Activated T-cell treated with anti-CD3 and anti-CD28 coated beads for 1 hour (primary cell): ENCODE results near the gene DGCR2.

Source experiments
- DNase-seq: peaks from one replicate; pipeline ENCODE4 v3.0.0-alpha.2; 2020; ENCODE audit warnings: low read depth

The DGCR2 gene

DNA sequence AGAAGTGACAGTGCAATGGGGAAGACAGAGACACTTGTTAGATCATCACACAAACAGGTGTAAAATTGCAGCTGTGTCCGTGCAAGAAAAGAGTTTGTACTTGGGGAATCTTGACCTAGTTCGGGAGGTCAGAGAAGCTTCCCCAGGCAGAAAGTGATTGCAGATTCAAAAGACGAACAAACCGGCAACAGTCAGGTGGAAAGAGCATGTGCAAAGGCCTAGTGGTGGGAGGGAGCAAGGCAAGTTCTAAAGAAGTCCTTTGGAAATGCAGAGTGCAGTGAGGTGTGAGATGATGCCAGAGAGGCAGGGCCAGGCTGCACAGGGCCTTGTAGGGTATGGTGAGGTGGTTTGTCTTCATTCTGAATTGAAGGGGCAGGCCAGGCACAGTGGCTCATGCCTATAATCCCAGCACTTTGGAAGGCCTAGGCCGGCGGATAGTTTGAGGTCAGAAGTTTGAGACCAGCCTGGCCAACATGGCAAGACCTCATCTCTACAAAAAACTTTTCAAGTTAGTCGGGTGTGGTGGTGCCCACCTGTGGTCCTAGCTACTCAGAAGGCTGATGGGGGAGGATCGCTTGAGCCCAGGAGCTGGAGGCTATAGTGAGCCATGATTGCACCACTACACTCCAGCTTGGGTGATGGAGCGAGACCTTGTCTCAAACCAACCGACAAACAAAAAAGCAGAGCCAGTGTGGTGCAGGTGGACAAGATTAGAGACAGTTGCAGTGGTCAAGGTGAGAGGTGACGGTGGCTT, 24.2 kb upstream of the DGCR2 start:
- no peak for DNase-seq

DNA sequence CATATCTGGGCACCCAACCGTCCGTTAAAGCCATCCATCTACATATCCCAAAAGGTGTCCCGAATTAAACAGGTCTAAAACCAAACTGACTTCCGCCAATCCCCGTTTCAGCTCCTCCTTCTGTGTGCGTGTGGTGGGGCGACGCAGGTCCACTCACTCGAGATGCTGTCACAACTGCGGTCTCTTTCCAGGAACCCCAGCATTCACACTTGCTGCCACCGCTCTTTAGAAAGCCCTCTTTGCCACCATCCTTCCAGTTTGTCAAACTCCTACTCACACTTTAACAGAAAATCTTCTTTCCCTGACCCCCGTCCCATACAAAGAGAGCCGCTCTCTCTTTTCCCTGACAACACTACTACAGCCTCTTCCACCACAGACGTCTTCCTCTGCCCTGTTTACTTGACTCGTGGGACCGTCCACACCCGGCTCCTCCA, 21.8 kb upstream of the DGCR2 start:
- no peak for DNase-seq

- no peak for DNase-seq
Observed at GRCh38 chr22:19143212-19143611, 21.0 kb upstream of the DGCR2 start.

- no peak for DNase-seq
Observed at GRCh38 chr22:19142394-19142793, 20.2 kb upstream of the DGCR2 start.

DNA sequence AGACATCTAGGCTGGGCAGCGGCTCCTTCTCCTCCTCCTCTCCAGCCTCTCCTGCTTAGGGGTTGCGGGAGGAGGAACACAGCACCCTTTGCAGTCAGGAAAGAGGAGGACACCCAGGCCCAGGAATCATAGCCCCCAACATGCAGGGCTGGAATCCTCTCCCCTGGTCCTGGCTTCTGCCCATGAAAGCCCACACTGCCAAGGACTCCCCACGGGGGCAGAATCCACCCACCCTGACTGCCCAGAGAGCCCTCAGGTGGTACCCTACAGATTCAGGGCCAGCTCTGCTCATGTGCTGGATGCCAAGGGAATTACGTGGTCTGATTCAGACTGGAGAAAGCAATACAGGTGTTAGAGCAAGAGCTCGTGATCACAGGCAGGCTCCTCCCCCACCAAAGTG, 17.8 kb upstream of the DGCR2 start:
- DNase-seq: no peak

DNA sequence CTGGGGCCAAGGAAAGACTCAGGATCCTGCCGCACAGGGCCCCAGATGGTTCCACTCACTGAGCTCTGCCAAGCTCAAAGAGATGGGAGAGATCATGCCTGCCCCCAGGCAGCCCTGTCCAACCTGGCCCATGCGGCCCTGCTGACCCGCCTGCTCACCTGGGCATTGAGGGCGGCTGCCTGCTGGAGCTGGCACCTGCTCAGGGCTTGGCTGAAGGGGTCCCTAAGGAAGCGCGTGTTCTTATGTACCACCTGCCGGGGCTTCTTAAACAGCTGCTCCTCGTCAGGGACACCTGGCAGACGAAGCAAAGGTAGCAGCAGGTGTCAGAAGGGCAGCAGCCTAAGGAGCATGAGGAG, 16.8 kb upstream of the DGCR2 start:
- DNase-seq: no peak

DNA sequence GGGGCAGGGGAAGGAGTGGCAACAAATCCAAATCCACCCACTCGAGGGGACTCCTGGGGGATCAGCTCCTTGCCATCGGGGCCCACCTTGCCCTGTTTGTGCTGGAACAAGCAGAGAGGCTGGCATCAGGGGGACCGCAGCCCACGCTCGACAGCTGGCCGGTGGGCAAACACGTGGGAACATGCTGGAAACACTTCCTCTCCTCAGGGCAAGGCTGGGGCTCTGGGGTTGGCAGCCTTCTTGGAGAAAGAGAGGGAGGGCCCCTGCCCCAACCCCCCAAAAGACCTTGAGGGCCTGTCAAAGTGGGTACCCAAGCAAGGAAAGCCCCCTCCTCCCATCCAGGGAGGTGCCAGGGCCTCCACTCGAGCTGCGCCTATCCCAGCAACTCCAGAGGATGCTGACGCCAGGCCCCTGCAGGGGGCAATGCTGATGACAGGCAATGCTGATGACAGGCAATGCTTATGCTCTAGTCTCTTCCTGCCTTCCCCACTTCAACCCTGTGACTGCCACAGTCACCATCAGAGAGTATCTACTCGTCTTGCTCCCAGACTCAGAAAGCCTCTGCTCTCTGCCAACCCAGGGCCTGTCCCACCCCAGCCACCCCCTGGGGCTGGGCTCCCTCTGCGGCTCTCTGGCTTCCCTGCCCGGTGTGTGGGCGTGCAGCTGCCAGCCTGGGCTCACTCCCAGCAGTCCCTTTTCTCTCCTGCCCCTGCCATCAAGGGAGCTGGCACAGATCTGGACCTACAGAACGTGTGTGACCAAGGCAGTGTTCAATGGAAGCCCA, 16.2 kb upstream of the DGCR2 start:
- DNase-seq: no peak

DNA sequence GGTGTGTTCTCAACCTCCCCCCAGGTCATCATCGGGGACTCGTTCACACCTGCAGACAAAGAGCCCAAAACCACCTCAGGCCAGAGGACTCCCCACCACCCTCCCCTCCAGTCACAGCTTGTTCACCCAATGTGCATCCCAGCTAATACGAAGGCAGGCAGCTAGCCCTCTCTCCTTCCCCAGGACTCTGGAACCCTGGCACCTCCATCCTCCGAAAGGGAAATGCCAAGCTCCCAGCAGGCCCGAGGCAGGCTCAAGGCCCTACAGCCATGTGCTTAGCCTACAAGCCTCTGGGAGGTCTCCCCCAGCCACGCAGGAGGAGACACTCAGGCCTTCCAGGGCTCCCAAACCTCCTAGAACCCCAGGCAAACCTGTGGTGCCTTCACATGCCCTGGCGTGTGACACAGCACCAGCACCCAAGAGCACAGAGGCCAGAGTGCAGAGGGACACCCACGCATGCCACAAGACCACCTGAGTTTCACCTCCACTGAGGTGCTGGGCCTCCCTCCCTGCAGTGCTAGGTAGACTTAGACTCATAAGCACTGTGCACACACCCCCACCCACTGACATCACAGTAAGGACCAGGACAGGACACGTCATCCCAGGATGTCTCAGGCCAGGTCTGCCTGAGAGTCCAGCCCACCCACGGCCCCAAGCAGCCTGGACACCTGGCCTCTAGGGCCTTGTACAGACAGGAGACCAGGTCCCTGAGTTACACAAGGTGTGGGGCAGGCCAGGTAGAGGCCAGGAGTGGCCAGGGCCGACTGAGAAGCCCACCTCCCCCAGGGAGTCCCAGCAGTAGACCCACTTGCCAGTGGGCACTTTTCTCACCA, 15.4 kb upstream of the DGCR2 start:
- DNase-seq: no peak

DNA sequence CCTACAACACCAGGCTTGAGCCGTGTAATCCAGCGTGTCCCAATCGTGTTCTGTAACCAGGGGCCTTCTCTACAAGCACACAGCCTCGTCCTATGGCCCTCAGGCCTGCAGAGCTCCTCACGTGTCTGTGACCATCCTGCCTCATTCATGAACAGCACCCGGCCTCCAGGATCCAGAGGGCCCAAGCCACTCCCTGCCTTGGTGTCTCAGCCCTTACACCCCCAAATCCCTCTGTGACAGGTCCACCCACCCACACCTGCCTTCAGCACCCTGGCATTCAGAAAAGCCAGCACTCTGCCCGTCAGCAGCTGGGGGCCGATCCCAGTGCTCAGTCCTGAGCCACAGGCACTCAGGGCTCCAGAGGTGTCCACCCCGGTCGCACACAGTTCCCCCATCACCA, 14.7 kb upstream of the DGCR2 start:
- no peak for DNase-seq

DNA sequence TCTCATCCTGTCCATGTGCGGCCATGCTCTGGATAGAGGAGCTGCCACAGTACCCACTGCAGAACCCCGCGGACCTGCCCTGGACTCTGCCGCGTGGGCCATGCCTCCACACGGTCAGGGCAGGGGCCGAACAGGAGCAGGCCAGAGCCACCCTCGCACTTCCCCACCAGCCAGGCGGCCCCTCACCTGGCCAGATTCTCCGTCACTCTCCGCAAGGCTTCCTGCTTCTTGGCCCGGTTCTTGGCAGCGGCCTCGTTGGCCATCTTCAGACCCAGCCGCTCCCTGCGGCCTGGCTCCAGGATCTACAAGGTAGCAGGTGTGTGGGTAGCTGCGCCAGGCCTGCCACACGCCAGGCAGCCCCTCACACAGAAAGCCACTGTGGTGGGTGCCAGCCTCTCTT, 12.7 kb upstream of the DGCR2 start:
- DNase-seq: no peak

- no peak for DNase-seq
Observed at GRCh38 chr22:19134176-19134831, 12.1 kb upstream of the DGCR2 start.

DNA sequence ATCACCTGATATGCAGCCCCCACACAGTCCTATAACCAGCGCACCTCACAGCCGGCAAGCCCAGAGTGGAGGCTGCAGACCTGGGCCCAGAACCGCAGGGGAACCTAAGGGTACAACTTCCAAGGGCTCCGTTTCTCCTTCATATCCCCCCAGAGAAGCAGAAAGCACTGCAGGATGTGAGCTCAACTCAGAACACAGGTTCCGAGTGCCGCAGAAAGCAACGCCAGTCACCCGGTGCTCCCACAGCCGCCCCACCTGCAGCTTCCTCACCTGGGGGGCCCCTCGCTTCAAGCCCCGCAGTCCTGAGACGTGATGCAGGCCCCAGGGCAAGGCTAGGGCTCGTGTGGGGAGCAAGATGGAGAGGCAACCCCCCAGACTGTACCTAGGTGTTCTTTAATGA, 11.3 kb upstream of the DGCR2 start:
- no peak for DNase-seq

DNA sequence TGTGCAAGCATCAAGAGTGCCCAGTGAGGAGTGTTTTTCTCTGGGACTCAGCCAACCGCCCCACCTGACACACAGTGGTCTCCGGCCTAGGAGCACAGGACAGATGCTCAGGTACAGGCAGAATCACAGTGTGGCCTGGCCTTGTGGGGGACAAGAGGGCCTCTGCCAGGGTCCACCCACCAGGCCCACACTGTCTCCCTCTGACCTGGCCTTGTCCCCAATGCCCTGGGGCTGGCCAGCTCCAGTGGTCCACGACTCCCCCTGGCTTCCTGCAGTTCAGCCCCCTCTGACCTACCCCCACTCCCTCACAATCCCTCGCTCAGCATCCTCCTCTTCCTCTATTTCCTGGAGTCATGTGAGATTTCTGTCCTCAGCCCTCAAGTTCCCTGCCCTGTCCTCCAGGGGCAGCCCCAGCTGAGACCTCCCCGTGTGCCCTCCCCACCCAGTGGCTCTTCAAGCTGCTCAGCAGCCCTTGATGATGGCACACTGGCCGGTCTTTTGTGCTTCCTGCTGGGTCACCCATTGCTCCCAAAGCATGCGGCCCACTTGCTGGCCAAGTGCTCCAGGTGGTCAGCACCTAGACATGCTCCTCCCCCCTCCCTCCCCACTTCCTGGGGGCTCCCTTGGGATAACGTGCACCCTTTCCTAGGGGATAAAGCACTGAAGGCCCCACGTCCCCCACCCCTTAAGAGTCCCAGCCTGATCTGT, 10.6 kb upstream of the DGCR2 start:
- no peak for DNase-seq

GRCh38 chr22:19132153-19132552, 9.9 kb upstream of the DGCR2 start:
- no peak for DNase-seq

DNA sequence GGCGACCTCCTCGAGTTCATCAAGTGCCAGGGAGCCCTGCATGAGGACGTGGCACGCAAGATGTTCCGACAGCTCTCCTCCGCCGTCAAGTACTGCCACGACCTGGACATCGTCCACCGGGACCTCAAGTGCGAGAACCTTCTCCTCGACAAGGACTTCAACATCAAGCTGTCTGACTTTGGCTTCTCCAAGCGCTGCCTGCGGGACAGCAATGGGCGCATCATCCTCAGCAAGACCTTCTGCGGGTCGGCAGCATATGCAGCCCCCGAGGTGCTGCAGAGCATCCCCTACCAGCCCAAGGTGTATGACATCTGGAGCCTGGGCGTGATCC, 9.4 kb upstream of the DGCR2 start:
- DNase-seq: no peak

- no peak for DNase-seq
Observed at GRCh38 chr22:19130959-19131684, 8.9 kb upstream of the DGCR2 start, which contains the start of gene TSSK2. TSS of gene TSSK2 (plus strand) at chr22:19131308. CDS start at chr22:19131400, 92 bp downstream.

DNA sequence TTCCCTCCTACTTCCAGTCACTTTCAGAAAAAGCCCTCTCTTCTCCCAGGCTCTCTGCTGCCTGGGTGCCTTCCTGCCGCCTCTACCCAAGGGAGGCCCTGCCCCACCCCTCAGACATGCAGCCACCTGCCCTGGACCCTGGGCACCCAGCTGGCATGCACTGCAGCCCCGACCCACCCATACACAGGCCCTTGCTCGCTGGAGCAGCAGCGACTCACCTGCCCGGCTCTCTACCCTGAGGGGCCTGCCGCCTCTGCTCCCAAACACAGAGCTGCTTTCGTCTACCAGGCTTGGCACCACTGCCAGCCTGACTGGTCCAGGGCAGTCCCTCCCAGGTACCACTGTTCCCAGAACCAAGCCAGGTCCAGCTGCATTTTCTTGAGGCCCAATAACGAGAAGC, 7.7 kb upstream of the DGCR2 start:
- no peak for DNase-seq

GRCh38 chr22:19128946-19129727, 6.9 kb upstream of the DGCR2 start:
- no peak for DNase-seq

- DNase-seq: no peak
Observed at GRCh38 chr22:19128009-19128401, 5.8 kb upstream of the DGCR2 start.

- DNase-seq: no peak
Observed at GRCh38 chr22:19127329-19128008, 5.3 kb upstream of the DGCR2 start.
